H9 (cell line): ENCODE results near the gene OR6S1. TPM values are rescaled to one million over a fixed set of nuclear protein-coding genes. Genes with fewer than 3 reads are reported as not detected.

Source experiments
- DNase-seq: peaks from one replicate; pipeline ENCODE4 v3.0.0-alpha.2; 2017
- H2AFZ ChIP-seq: one replicate; pipeline ENCODE4 v1.6.1; 2013; ENCODE audit warnings: mild to moderate bottlenecking, low read length, control low read depth, moderate library complexity
- H2AK5ac ChIP-seq: 2 replicates; pipeline ENCODE4 v1.6.1; 2013; ENCODE audit warnings: low read length, control low read depth, mixed read lengths; ENCODE audit not compliant: insufficient read length
- H2BK120ac ChIP-seq: one replicate; pipeline ENCODE4 v1.6.1; 2013; ENCODE audit warnings: low read depth, mild to moderate bottlenecking, low read length, control low read depth, inconsistent platforms; ENCODE audit not compliant: poor library complexity, severe bottlenecking
- H2BK12ac ChIP-seq: 2 replicates; pipeline ENCODE4 v1.6.1; 2013; ENCODE audit warnings: low read length, control low read depth, mixed read lengths, low read depth; ENCODE audit not compliant: insufficient read length
- H2BK15ac ChIP-seq: 2 replicates; pipeline ENCODE4 v1.6.1; 2013; ENCODE audit warnings: low read depth, low read length, control low read depth
- H2BK20ac ChIP-seq: one replicate; pipeline ENCODE4 v1.6.1; 2013; ENCODE audit warnings: low read depth, mild to moderate bottlenecking, low read length, control low read depth, inconsistent platforms; ENCODE audit not compliant: poor library complexity, severe bottlenecking
- H2BK5ac ChIP-seq: 2 replicates; pipeline ENCODE4 v1.6.1; 2013; ENCODE audit warnings: low read length, control low read depth, mixed read lengths; ENCODE audit not compliant: insufficient read length
- H3K14ac ChIP-seq: 2 replicates; pipeline ENCODE4 v1.6.1; 2013; ENCODE audit warnings: low read length, control low read depth; ENCODE audit not compliant: insufficient read depth
- H3K18ac ChIP-seq: 2 replicates; pipeline ENCODE4 v1.6.1; 2013; ENCODE audit warnings: low read depth, mild to moderate bottlenecking, mixed read lengths, low read length, control low read depth; ENCODE audit not compliant: insufficient read length
- H3K23ac ChIP-seq: 2 replicates; pipeline ENCODE4 v1.6.1; 2013; ENCODE audit warnings: low read length, control low read depth, mixed read lengths, low read depth; ENCODE audit not compliant: insufficient read length
- H3K23me2 ChIP-seq: 2 replicates; pipeline ENCODE4 v1.6.1; 2013; ENCODE audit warnings: low read depth, mild to moderate bottlenecking, mixed read lengths, low read length, control low read depth; ENCODE audit not compliant: insufficient read length, poor library complexity, severe bottlenecking
- H3K27ac ChIP-seq: 2 replicates; pipeline ENCODE4 v1.5.1; 2013; ENCODE audit warnings: low read length, control low read depth, mixed read lengths, low read depth; ENCODE audit not compliant: insufficient read length
- H3K27me3 ChIP-seq: 2 replicates; pipeline ENCODE4 v1.6.1; 2013; ENCODE audit warnings: low read length, control low read depth, inconsistent platforms; ENCODE audit not compliant: insufficient read depth
- H3K4ac ChIP-seq: 2 replicates; pipeline ENCODE4 v1.6.1; 2013; ENCODE audit warnings: low read depth, mild to moderate bottlenecking, control low read depth, inconsistent platforms, low read length, moderate library complexity
- H3K4me1 ChIP-seq: 2 replicates; pipeline ENCODE4 v1.6.1; 2013; ENCODE audit warnings: low read length, control low read depth, inconsistent platforms; ENCODE audit not compliant: insufficient read depth
- H3K4me2 ChIP-seq: 2 replicates; pipeline ENCODE4 v1.6.1; 2013; ENCODE audit warnings: low read length, control low read depth, mixed read lengths; ENCODE audit not compliant: insufficient read length, insufficient read depth
- H3K56ac ChIP-seq: 2 replicates; pipeline ENCODE4 v1.6.1; 2013; ENCODE audit warnings: low read depth, mild to moderate bottlenecking, mixed read lengths, low read length, control low read depth; ENCODE audit not compliant: insufficient read length
- H3K79me1 ChIP-seq: 2 replicates; pipeline ENCODE4 v1.6.1; 2013; ENCODE audit warnings: low read depth, mild to moderate bottlenecking, moderate library complexity, low read length, control low read depth, inconsistent platforms; ENCODE audit not compliant: insufficient read depth, poor library complexity, severe bottlenecking
- H3K79me2 ChIP-seq: 2 replicates; pipeline ENCODE4 v1.6.1; 2013; ENCODE audit warnings: low read length, control low read depth, inconsistent platforms; ENCODE audit not compliant: insufficient read depth
- H3K9ac ChIP-seq: 2 replicates; pipeline ENCODE4 v1.6.1; 2013; ENCODE audit warnings: low read length, control low read depth, mixed read lengths; ENCODE audit not compliant: insufficient read length; ENCODE audit errors: extremely low read depth
- H3K9me3 ChIP-seq: one replicate; pipeline ENCODE4 v1.6.1; 2013; ENCODE audit warnings: low read depth, low read length, inconsistent platforms; ENCODE audit not compliant: control insufficient read depth
- H3T11ph ChIP-seq: one replicate; pipeline ENCODE4 v1.6.1; 2013; ENCODE audit warnings: mild to moderate bottlenecking, low read length, control low read depth, inconsistent platforms
- H4K20me1 ChIP-seq: one replicate; pipeline ENCODE4 v1.6.1; 2013; ENCODE audit not compliant: control insufficient read depth, insufficient read length, insufficient read depth
- H4K5ac ChIP-seq: 2 replicates; pipeline ENCODE4 v1.6.1; 2013; ENCODE audit warnings: low read depth, mild to moderate bottlenecking, mixed read lengths, low read length, control low read depth; ENCODE audit not compliant: insufficient read length
- H4K8ac ChIP-seq: replicated peaks from 2 replicates; pipeline ENCODE4 v1.6.1; 2013; ENCODE audit warnings: low read length, control low read depth, mixed read lengths, low read depth; ENCODE audit not compliant: insufficient read length
- H4K91ac ChIP-seq: 2 replicates; pipeline ENCODE4 v1.6.1; 2013; ENCODE audit warnings: low read depth, mild to moderate bottlenecking, moderate library complexity, mixed read lengths, low read length, control low read depth; ENCODE audit not compliant: insufficient read length
- H3K27ac Mint-ChIP-seq, 3 experiments: 2 replicates in 2 of 3; 3 replicates in 1 of 3; pipeline ENCODE4 v1.8.0; 2020 to 2021; ENCODE audit warnings: mixed read lengths in 3 of 3, mild to moderate bottlenecking in 1 of 3, moderate library complexity in 1 of 3
- H3K27me3 Mint-ChIP-seq: 2 replicates; pipeline ENCODE4 v1.8.0; 2021; ENCODE audit warnings: low read depth, mild to moderate bottlenecking, moderate library complexity, mixed read lengths
- H3K36me3 Mint-ChIP-seq, 3 experiments: 2 replicates in 2 of 3; 3 replicates in 1 of 3; pipeline ENCODE4 v1.8.0; 2020 to 2021; ENCODE audit warnings: low read depth in 3 of 3, mixed read lengths in 3 of 3; ENCODE audit not compliant: insufficient read depth in 1 of 3
- H3K4me1 Mint-ChIP-seq, 2 experiments: 2 replicates each; pipeline ENCODE4 v1.8.0; 2020; ENCODE audit warnings: mixed read lengths in 2 of 2
- H3K4me3 Mint-ChIP-seq, 2 experiments: 2 replicates in 1 of 2; 3 replicates in 1 of 2; pipeline ENCODE4 v1.8.0; 2020 to 2021; ENCODE audit warnings: mild to moderate bottlenecking in 2 of 2, mixed read lengths in 2 of 2, moderate library complexity in 1 of 2
- H3K9me3 Mint-ChIP-seq, 2 experiments: 2 replicates in 1 of 2; 3 replicates in 1 of 2; pipeline ENCODE4 v1.8.0; 2020; ENCODE audit warnings: mild to moderate bottlenecking in 2 of 2, mixed read lengths in 2 of 2, moderate library complexity in 1 of 2
- WGBS: extraction: QIAGEN DNeasy Blood & Tissue Kit; methylation state at CpG from one replicate; pipeline ENCODE4 v1.1.7; 2013; ENCODE audit warnings: missing lambda C conversion rate, low lambda C conversion rate, mixed read lengths; ENCODE audit not compliant: insufficient read length; ENCODE audit errors: extremely low coverage; 5-methylcytosine and 5-hydroxymethylcytosine counted together
- total RNA-seq: library from RNA; stranded (reverse); gene quantifications from 2 replicates; pipeline ENCODE4 v1.2.1, GENCODE V29; 2021
- TF ChIP-seq, protein P1 (sequence below): fragments of 200-600 bp; sonication (generic); conservative IDR thresholded peaks from 3 replicates; pipeline ENCODE4 v1.8.0; 2021; ENCODE audit warnings: antibody characterized with exemption, mild to moderate bottlenecking

The OR6S1 gene
- total RNA-seq, 1 experiment from 2014 or later: not detected

DNA sequence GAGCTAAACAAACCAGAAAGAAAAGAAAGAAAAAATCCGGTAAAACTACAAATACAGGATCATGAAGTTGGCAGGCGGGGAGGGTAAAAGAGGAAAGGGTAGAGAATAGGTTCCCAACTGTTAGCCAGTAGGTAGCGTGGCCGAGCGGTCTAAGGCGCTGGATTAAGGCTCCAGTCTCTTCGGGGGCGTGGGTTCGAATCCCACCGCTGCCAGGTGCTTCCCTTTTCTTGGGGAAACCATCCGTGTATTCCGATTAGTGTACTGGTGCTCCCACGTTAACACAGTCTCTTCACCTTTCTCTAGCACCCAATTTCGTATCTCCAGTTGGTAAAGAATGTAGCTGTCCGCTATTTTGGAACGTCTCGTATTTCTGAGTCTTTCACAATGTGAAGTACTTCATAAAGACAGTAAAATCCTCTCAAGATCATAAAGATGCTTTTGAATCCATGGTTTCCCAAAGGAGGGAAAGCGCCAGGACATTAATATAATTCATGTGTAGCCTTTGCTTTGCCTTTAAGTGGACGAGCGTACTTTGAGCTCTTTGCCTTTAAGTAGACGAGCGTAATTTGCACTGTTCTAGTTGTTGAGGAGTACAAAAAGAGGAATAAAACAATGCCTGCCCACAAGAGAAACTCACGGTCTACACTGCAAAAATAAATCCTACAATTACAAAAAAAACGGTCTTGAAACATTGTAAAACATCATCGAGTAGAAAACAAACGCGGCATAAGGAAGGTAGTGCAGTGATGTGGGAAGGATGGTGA is 31.3 kb downstream of the OR6S1 start:
- Histone ChIP-seq H3K4me1 (no peaks in the 10 kb centered on the region; the same call in 1 of the 2 replicates), H3K56ac (no peak overlapping the region), H3K18ac (no peak overlapping the region), H2BK5ac (no peak overlapping the region), H2AFZ (no peak overlapping the region), H3T11ph (no peak overlapping the region), H4K20me1 (no peaks in the 10 kb centered on the region), H3K27me3 (no peaks in the 10 kb centered on the region), H3K27ac (no peak overlapping the region), H2BK15ac (no peak overlapping the region), H2AK5ac (no peak overlapping the region), H2BK120ac (no peak overlapping the region), H3K79me2 (no peaks in the 10 kb centered on the region), H3K4me2 (peak overlapping the region; percentile 85), H3K23me2 (peaks cover 5% of the 10 kb centered on the region), H3K4ac (no peak overlapping the region), H3K23ac (no peak overlapping the region), H3K79me1 (no peaks in the 10 kb centered on the region), H3K9ac (peak overlapping the region; percentile 61), H3K14ac (no peak overlapping the region), H4K8ac (no peak overlapping the region), H3K9me3 (no peaks in the 10 kb centered on the region), H4K91ac (no peak overlapping the region), H4K5ac (no peak overlapping the region), H2BK12ac (no peak overlapping the region), H2BK20ac (no peak overlapping the region)
- peak; percentile 83 for DNase-seq
- Mint-ChIP-seq H3K27ac (no peak overlapping the region), H3K27me3 (no peaks in the 10 kb centered on the region), H3K36me3 (no peaks in the 10 kb centered on the region), H3K4me1 (peaks cover 15 to 16% of the 10 kb centered on the region in 2 experiments), H3K9me3 (no peaks in the 10 kb centered on the region; a peak in 1 of 5 replicates), H3K4me3 (no peak overlapping the region)
- TF ChIP-seq, protein P1, sequence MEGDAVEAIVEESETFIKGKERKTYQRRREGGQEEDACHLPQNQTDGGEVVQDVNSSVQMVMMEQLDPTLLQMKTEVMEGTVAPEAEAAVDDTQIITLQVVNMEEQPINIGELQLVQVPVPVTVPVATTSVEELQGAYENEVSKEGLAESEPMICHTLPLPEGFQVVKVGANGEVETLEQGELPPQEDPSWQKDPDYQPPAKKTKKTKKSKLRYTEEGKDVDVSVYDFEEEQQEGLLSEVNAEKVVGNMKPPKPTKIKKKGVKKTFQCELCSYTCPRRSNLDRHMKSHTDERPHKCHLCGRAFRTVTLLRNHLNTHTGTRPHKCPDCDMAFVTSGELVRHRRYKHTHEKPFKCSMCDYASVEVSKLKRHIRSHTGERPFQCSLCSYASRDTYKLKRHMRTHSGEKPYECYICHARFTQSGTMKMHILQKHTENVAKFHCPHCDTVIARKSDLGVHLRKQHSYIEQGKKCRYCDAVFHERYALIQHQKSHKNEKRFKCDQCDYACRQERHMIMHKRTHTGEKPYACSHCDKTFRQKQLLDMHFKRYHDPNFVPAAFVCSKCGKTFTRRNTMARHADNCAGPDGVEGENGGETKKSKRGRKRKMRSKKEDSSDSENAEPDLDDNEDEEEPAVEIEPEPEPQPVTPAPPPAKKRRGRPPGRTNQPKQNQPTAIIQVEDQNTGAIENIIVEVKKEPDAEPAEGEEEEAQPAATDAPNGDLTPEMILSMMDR: no peak
- WGBS: no CpG with 5 or more reads among the region's 27 CpGs
